Fibroblast of lung (primary cell): ENCODE results near the gene SERGEF.

Experiments
- EZH2 ChIP-seq: IDR thresholded peaks from 2 replicates; pipeline ENCODE4 v1.5.1; 2012; ENCODE audit warnings: low read length, control low read depth, mild to moderate bottlenecking; ENCODE audit errors: missing control alignments
- TF ChIP-seq, protein P1 (sequence below), 2 donors: IDR thresholded peaks in 1 of 2; conservative IDR thresholded peaks in 1 of 2; 1 replicate in 1 of 2; 2 replicates in 1 of 2; pipeline ENCODE4 v1.5.1; 2011 to 2012; ENCODE audit warnings: low read length in 2 of 2, control low read depth in 1 of 2, inconsistent platforms in 1 of 2, low read depth in 1 of 2, mild to moderate bottlenecking in 1 of 2

DNA sequence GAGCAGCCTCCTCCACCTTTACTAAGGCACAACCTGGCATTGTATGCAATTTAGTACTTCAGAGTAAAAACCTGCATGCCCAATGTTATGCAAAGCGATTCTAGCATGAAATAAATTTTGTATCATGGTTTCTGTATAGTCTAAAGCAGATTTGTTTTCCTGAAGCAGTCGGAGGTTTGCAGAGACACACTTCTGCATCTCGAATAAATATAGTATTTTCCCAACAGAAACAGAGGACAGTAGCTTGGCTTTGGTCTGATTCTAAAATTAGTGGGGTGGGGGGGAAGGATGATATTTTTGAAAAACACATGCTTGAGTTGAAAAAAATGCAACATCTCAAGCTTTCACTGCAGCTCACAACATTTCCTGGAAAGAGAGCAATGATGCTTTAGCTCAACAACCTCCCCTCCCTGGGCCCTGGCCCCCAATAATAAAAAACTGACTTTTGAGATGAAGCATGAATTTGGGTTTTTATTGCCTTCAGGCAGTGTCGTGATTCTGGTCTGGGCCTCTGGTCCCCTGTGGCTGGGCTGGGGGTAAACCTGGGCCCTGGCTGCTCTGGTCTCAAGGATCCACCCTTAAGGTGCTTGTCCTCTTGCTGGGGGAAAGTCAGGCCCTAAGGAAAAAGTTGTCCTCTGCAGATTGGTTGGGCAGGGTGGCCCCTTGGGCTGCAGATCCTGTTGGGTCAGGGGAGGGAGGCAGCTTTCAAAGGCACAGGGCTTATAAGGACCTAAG is 230.1 kb downstream of the SERGEF start:
- no peak for TF ChIP-seq EZH2
- TF ChIP-seq, protein P1, sequence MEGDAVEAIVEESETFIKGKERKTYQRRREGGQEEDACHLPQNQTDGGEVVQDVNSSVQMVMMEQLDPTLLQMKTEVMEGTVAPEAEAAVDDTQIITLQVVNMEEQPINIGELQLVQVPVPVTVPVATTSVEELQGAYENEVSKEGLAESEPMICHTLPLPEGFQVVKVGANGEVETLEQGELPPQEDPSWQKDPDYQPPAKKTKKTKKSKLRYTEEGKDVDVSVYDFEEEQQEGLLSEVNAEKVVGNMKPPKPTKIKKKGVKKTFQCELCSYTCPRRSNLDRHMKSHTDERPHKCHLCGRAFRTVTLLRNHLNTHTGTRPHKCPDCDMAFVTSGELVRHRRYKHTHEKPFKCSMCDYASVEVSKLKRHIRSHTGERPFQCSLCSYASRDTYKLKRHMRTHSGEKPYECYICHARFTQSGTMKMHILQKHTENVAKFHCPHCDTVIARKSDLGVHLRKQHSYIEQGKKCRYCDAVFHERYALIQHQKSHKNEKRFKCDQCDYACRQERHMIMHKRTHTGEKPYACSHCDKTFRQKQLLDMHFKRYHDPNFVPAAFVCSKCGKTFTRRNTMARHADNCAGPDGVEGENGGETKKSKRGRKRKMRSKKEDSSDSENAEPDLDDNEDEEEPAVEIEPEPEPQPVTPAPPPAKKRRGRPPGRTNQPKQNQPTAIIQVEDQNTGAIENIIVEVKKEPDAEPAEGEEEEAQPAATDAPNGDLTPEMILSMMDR (conservative IDR thresholded peaks at IDR 0.05 in 1 of 2, IDR thresholded peaks at IDR 0.05 in 1 of 2; ENCODE audit: low read depth in 1 of 2, low read length in 2 of 2), result no peak
